ENCODE measurements around the gene ANO1.

The ANO1 gene

GRCh38 chr11:70073871-70074371, 4.2 kb upstream of the ANO1 start:
- DNase-seq (ENCODE audit: low read depth): no peak

DNA sequence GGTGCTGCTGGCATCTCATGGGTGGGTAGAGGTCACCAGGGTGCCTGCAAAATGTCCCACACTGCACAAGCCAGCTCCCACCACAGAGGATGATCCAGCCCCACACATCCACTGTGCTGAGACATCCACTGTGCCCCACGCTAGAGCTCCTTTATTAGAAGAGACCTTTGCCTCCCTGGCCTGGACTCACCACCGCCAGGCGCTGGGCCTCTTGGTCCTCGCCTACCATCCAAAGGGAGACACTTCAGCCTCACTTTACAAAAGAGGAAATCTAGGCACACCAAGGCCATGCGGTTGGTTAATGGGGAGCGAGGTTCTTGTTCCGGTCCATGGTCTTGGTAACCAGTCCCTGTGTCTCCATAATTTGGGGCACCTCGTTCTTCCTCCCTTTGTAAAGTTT, 3.4 kb upstream of the ANO1 start:
- no peak for DNase-seq (ENCODE audit: low read depth)

DNA sequence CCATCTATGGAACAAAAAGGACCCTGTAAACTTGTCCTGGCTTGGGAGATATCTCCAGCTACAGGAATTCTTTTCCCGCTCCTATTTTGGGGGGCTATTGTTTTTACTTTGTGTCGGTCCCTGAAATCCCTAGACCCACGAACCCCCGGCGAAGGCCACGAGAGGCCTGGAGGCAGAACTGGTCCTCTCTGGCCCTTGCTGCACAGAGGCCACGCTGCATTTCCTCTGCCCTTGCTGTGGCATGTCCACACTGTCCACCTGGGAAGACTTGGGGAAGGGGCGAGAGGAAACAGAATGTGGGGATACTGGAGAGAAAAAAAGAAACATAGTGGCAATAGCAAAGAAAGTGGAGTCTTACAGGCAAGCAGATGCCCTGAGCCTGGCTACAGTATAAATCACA, 2.3 kb upstream of the ANO1 start:
- DNase-seq (ENCODE audit: low read depth): no peak

GRCh38 chr11:70076461-70076931, 1.6 kb upstream of the ANO1 start:
- DNase-seq (ENCODE audit: low read depth): no peak

GRCh38 chr11:70077411-70078094, 564 bp upstream of the ANO1 start:
- DNase-seq (ENCODE audit: low read depth): no peak

- DNase-seq (ENCODE audit: low read depth): no peak
Measured at GRCh38 chr11:70078781-70079616, 882 bp downstream of the ANO1 start.

GRCh38 chr11:70079691-70080090, 1.6 kb downstream of the ANO1 start:
- DNase-seq (ENCODE audit: low read depth): no peak

DNA sequence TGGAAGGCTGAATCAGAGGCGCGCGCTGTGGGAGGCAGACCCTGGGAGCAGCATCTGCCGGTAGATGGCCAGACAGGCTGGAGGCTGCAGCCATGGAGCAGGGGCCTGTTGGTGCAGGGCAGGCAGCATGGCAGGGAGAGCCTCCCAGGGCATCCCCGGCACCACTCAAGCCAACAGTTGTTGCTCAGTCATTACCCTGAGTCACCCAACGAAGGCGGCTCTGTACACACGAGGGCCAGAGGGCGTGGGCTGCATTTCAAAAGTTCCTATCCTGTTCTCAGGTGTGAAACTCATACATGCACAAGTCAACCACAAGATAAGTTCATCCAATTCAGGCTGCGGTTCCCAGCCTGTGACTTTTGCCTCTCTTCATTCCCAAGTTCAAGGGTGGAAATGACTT, 2.6 kb downstream of the ANO1 start:
- no peak for DNase-seq (ENCODE audit: low read depth)

DNA sequence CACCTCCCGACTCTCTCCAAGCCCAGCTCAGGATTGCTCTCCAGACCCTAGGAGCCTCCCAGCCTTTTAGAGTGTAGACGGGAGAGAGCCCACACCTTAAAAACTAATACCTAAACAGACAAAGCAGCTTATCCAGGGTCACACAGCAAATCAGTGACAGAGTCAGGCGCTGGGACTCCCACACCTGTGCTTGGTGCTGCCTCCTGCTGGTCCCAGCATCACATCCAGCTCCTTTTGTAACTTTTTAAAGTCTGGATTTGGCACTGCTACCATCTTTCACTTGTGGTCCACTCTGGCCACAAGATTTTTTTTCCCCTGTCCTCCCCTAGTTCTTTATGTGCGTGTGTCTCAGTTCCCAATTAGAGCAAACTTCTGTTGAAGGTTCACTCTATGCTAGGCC, 4.7 kb downstream of the ANO1 start:
- DNase-seq (ENCODE audit: low read depth): no peak

DNA sequence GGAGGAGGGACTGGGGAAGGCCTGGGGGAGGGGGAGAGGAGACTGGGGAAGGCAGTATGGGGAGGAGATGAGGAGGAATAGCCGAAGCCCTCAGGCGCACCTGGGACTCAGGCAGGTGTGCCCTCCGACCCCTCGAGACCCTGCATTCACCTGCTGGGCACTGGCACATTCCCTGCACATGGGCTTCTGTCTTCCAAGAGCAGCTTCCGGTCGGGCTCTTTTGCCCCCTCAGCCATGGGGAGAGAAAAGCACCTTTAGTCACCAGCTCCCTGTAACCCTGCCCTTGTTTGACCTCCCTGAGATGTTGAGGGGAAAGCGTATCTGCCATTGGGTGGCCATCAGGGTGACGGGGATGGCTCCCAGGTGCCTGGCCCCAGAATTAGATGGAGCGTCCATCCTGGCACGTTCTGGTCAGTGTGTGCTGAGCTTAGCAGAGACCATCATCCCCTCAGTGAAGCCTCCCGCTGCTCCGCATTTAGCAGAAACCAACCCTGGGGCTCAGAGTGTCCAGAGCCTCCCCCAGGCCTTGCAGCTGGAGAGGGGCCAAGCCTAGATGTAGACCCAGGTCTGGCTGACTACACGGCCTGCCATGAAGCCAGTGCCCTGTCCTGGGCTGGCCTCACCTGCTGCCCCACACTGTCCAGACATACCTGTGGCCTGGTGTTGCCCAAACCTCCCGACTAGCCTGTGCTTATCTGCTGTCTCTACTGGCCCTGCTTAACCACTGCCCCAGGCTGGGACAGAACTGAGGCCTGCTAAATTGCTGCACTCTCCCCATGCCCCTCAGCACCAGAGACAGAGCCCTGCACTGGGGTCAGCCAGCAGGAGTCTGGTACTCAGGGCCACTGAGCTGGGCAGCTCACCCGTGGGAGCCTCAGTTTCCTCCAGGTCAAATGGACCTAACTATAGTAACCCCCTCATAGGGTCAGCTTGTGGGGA, 6.2 kb downstream of the ANO1 start:
- DNase-seq (ENCODE audit: low read depth): no peak

GRCh38 chr11:70085815-70086769, 8.0 kb downstream of the ANO1 start:
- DNase-seq (ENCODE audit: low read depth): no peak

DNA sequence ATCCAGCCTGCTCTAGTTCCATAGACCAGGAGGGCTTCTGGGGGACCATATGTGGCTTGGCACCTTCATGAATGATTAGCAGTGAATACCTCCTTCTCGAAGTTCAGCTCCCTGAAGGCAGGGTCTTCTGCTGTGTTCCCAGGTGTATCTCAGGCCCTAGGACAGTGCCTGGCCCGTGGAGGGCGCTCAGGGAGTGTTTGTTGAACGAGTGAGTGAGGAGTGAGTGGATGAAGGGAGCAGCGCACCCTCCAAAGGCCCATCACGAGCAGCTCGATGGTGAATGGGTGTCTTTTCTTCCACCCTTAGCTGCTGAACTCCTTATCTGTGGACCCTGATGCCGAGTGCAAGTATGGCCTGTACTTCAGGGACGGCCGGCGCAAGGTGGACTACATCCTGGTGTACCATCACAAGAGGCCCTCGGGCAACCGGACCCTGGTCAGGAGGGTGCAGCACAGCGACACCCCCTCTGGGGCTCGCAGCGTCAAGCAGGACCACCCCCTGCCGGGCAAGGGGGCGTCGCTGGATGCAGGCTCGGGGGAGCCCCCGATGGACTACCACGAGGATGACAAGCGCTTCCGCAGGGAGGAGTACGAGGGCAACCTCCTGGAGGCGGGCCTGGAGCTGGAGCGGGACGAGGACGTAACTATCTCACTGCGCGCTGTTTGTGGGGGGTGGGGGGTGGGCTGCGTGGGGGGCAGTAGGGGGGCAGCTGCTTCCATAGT, 9.5 kb downstream of the ANO1 start:
- no peak for DNase-seq (ENCODE audit: low read depth)

DNA sequence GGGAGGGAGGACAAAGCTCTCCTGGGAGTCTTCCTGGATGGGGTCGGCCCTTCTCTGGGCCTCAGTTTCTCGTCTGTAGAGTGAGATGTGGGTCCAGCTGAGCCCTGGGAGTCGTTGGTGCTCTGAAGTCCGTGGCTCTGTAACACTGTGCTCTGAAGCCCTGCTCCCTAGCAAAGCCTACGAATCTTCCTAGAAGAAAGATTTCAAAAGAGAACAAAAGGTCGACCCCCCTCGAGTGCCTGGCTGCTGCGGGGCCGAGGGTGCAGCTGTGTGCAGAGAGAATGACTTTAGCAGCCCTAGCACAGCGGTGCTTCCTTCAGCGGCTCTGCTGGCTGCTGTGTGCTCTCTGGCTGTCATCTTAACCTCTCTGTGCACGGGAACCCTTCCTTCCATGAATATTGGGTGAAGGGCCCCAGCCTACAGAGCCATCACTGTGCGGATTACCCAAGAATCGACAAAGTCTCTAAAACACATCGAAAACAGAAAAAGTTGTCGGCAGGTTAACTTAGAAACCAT, 10.7 kb downstream of the ANO1 start:
- DNase-seq (ENCODE audit: low read depth): no peak

GRCh38 chr11:70089631-70090030, 11.5 kb downstream of the ANO1 start:
- no peak for DNase-seq (ENCODE audit: low read depth)

DNA sequence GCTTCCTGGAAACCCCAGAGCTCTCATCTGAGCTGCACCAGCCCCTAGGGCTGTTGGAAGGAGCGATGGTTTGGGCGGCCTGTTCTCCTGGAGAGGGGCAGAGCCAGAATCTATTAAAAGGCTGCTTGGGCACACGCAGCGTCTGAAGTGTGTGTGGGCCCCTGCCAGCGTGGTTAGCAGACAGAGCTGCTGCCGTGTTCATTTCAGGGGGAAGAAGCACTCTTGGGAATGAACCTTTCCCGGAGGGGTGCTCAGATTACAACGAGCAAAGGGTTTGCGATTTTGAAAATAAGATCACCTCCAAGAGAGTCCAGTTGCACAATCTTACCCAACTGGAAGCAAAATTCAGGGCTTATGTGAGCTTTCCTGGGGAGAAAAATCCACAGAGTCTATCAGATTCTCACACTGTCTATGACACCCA, 12.9 kb downstream of the ANO1 start:
- DNase-seq (ENCODE audit: low read depth): no peak

- no peak for DNase-seq (ENCODE audit: low read depth)
Measured at GRCh38 chr11:70091638-70092037, 13.5 kb downstream of the ANO1 start.

GRCh38 chr11:70092959-70093715, 15.0 kb downstream of the ANO1 start:
- no peak for DNase-seq (ENCODE audit: low read depth)

- DNase-seq (ENCODE audit: low read depth): no peak
Measured at GRCh38 chr11:70095541-70096252, 17.6 kb downstream of the ANO1 start.

All from stimulated activated CD8-positive, alpha-beta memory T cell treated with anti-CD3 and anti-CD28 coated beads, Interleukin-4, amount 100 ng/mL, for 24 hours (primary cell).